Fibroblast of villous mesenchyme (primary cell): ENCODE results near the gene GRK3. TPM values are rescaled to one million over a fixed set of nuclear protein-coding genes. Genes with fewer than 3 reads are reported as not detected.
"Not testable (repeated sequence)": the region's sequence is repeated elsewhere in the genome, so short reads cannot be mapped to it uniquely, and the experiment has no call there.

ENCODE experiments used
- DNase-seq: peaks from one replicate; pipeline ENCODE4 v3.0.0-alpha.2; 2010; ENCODE audit warnings: low read depth
- H3K4me3 ChIP-seq: 2 replicates; pipeline ENCODE4 v1.5.1; 2011; ENCODE audit warnings: low read depth, mild to moderate bottlenecking, low read length
- total RNA-seq: library from RNA; depleted of rRNA; stranded (reverse); fragments of >200 nt; gene quantifications from 2 replicates; pipeline ENCODE4 v1.2.3, GENCODE V29; 2012
- TF ChIP-seq, protein P1 (sequence below): IDR thresholded peaks from 2 replicates; pipeline ENCODE4 v1.5.1; 2012; ENCODE audit warnings: low read depth, mild to moderate bottlenecking, low read length; ENCODE audit not compliant: insufficient read depth

GRK3 gene
- total RNA-seq, 1 donor, result 1.7 TPM

DNA sequence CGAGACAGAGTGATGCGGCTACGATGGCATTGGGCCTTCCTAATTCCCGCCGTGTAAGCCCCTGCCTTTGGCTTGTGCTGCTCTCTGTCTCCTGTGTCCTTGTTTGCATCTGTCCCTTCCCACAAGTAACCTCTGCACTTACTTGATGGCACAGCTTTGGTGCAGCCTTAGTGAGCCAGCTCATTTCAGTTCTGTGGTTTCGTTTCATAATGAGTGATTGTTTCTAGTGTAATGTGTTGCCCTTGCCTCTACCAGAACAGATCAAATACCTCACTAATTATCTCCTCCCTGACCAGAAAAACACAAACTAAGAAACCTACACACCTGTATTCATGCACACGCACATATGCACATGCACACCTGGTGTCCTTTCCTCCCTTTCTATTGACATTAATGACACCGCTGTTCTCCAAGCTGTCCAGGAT, 58.8 kb downstream of the GRK3 start:
- TF ChIP-seq, protein P1, sequence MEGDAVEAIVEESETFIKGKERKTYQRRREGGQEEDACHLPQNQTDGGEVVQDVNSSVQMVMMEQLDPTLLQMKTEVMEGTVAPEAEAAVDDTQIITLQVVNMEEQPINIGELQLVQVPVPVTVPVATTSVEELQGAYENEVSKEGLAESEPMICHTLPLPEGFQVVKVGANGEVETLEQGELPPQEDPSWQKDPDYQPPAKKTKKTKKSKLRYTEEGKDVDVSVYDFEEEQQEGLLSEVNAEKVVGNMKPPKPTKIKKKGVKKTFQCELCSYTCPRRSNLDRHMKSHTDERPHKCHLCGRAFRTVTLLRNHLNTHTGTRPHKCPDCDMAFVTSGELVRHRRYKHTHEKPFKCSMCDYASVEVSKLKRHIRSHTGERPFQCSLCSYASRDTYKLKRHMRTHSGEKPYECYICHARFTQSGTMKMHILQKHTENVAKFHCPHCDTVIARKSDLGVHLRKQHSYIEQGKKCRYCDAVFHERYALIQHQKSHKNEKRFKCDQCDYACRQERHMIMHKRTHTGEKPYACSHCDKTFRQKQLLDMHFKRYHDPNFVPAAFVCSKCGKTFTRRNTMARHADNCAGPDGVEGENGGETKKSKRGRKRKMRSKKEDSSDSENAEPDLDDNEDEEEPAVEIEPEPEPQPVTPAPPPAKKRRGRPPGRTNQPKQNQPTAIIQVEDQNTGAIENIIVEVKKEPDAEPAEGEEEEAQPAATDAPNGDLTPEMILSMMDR, result no peak
- no peak for DNase-seq
- H3K4me3 ChIP-seq, result no peak overlapping the region

DNA sequence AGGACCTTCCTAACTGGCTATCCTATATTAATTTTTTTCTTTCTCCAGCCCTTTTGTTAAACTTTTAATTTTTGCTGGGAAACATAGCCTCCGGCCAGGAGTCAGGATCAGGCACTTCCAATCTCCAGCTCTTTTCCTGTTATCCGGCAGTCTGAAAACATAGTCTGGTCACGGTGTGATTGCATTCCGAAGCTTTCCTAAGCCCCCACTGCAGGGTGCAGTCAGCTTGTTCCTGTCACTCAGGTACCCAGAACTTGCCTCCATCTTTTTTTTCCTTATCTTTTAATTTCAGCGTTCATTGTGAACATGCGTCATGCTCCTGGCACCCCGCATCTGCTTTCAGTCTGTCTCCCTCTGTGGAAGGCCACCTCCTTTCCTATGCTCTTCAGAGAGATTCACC, 59.4 kb downstream of the GRK3 start:
- DNase-seq, result no peak
- H3K4me3 ChIP-seq, result no peak overlapping the region
- TF ChIP-seq, protein P1, result no peak

DNA sequence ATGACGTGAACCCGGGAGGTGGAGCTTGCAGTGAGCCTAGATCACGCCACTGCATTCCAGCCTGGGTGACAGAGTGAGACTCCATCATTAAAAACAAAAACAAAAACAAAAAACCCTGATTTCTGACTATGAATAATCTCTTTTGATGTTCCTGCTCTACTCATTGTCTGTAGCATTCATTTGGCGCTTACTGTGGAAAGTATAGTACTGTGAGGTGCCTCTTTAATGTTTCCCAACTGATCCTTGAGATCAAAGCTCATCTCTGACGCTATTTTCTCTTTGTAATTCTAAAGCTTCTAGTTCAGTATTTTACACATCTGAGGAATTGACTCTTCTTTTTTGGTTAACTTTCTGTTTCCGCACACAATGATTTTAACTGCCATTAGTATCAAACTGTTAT, 60.0 kb downstream of the GRK3 start:
- no peak for DNase-seq
- TF ChIP-seq, protein P1, result no peak
- no peak overlapping the region for H3K4me3 ChIP-seq

DNA sequence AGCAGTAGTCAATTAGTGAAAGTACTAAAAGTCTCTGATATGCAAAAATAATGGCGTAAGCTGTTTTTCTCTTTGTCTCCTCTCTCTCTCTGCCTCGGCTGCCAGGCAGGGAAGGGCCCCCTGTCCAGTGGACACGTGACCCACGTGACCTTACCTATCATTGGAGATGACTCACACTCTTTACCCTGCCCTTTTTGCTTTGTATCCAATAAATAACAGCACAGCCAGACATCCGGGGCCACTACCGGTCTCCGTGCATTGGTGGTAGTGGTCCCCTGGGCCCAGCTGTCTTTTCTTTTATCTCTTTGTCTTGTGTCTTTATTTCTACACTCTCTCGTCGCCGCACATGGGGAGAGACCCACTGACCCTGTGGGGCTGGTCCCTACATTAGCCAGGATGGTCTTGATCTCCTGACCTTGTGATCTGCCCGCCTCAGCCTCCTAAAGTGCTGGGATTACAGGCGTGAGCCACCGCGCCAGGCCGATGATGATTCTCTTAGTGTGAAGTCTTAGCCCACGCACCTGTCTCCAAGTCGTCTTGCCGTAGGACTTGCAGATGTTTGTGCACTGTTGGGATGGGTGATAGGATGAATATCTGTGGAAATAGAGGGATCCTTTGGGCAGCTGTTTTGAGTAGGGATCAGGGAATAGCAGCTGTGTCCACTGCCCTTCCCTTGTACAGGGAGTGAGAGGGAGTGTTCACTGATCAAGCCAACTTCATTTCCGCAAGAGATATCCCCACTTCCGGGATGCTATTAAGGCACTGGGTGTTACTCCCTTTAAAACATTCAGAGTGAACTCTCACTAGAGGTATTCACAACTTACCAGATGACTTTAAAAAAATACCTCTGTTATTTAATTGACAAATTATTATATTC, 61.5 kb downstream of the GRK3 start:
- DNase-seq, H3K4me3 ChIP-seq: not testable (repeated sequence)

DNA sequence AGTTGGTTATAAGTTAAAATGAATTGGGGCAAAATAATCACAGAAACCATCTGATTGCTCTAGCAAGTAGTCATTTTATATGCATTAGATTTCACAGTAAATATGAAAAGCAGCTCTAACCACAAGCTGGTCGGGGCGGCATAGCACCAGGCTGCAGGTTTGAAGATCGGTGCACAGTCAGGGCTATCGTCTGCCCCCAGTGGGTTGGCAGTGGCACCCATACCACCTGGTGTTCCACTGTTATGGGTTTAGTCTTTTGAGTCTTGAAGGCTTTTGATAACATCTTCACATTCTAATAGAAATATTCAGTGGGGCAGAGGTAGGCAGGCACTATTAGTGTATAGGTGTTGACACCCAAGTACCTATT, 62.1 kb downstream of the GRK3 start:
- TF ChIP-seq, protein P1, result no peak
- H3K4me3 ChIP-seq, result no peak overlapping the region
- no peak for DNase-seq

DNA sequence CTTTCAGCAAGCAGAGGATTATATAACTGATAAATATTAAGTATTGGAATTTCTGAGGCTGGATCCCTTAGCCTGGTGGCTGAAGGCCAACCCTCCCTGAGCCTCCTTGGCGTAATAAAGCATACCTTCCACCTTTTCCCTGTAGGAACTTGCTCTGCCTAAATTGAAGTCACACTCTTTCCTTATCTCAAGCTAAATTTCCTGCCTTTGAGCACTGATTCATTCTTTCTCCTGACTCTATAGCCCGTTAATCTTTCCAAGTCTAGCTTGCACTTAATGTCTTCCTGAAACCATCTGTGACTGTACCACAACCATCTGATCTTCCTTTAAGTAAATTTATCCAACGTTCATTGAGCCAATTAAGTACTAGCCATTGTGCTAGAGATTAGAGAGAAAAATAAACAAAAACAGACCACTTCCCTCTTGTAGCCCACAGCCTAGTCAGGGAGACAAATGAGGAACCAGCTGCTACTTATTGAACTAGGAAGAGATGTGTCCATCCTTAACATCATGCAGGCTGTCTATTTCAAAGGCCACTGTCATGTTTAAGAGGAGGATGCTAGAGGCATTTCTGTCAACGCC, 62.9 kb downstream of the GRK3 start:
- no peak overlapping the region for H3K4me3 ChIP-seq
- DNase-seq, result no peak
- TF ChIP-seq, protein P1, result no peak

DNA sequence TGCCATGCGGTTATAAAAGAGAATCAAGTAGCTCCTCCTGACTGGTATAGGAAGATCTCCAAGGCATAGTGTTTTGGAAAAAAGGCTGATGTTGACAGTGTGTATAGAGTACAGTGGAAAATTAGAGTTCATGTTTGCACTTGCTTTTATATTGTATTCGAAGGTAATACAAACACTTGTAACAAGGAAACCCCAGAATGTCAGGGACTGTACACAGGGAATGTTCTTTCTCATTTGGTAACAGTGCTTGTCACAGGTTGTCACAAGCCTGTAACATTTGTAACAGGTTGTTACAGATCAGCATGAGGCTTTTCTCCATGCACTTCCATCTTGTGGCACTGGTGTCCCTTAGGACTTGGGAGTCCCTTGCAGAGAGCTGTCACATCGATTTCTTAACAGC, 64.0 kb downstream of the GRK3 start:
- no peak overlapping the region for H3K4me3 ChIP-seq
- DNase-seq, result no peak

More for the DNA sequence above, 64.0 kb downstream of the GRK3 start:
- TF ChIP-seq, protein P1, result no peak
